Measurements from ENCODE around the gene MBD6.

MBD6 gene

GRCh38 chr12:57552835-57553313, 30.2 kb downstream of the MBD6 start:
- Histone ChIP-seq H3K4me3 (replicated peaks; ENCODE audit: insufficient read depth, low read length) (no peak overlapping the region), H3K27me3 (ENCODE audit: insufficient read depth, poor library complexity, severe bottlenecking) (peaks cover 14% of the 10 kb centered on the region), H3K27ac (replicated peaks) (no peak overlapping the region)
- DNase-seq (ENCODE audit: low read depth in 1 of 2, low spot score in 1 of 2), result no peak
- TF ChIP-seq GABPA (IDR thresholded peaks at IDR 0.05; ENCODE audit: low read depth), result no peak
- no peak for TF ChIP-seq SPI1 (IDR thresholded peaks at IDR 0.05; ENCODE audit: borderline replicate concordance, low read depth)
- no peak for TF ChIP-seq POLR2AphosphoS5 (IDR thresholded peaks at IDR 0.05; ENCODE audit: low read depth)
- no peak for TF ChIP-seq CTCF (IDR thresholded peaks at IDR 0.05; ENCODE audit: insufficient read depth, low read length)
- no peak for TF ChIP-seq REST (IDR thresholded peaks at IDR 0.05; ENCODE audit: insufficient replicate concordance, low read depth)

GRCh38 chr12:57553343-57554202, 30.9 kb downstream of the MBD6 start:
- Histone ChIP-seq H3K4me3 (replicated peaks; ENCODE audit: insufficient read depth, low read length) (no peak overlapping the region), H3K27ac (replicated peaks) (no peak overlapping the region), H3K27me3 (ENCODE audit: insufficient read depth, poor library complexity, severe bottlenecking) (peaks cover 14% of the 10 kb centered on the region)
- TF ChIP-seq REST (IDR thresholded peaks at IDR 0.05; ENCODE audit: insufficient replicate concordance, low read depth) (no peak), GABPA (IDR thresholded peaks at IDR 0.05; ENCODE audit: low read depth) (no peak), CTCF (IDR thresholded peaks at IDR 0.05; ENCODE audit: insufficient read depth, low read length) (no peak), SPI1 (IDR thresholded peaks at IDR 0.05; ENCODE audit: borderline replicate concordance, low read depth) (no peak), POLR2AphosphoS5 (IDR thresholded peaks at IDR 0.05; ENCODE audit: low read depth) (no peak)
- DNase-seq (ENCODE audit: low read depth in 1 of 2, low spot score in 1 of 2), result no peak

GRCh38 chr12:57554453-57554852, 31.8 kb downstream of the MBD6 start:
- Histone ChIP-seq H3K27me3 (ENCODE audit: insufficient read depth, poor library complexity, severe bottlenecking) (peaks cover 14% of the 10 kb centered on the region), H3K4me3 (replicated peaks; ENCODE audit: insufficient read depth, low read length) (no peak overlapping the region), H3K27ac (replicated peaks) (no peak overlapping the region)
- TF ChIP-seq REST (IDR thresholded peaks at IDR 0.05; ENCODE audit: insufficient replicate concordance, low read depth), result no peak
- TF ChIP-seq GABPA (IDR thresholded peaks at IDR 0.05; ENCODE audit: low read depth), result no peak
- no peak for TF ChIP-seq POLR2AphosphoS5 (IDR thresholded peaks at IDR 0.05; ENCODE audit: low read depth)
- no peak for TF ChIP-seq SPI1 (IDR thresholded peaks at IDR 0.05; ENCODE audit: borderline replicate concordance, low read depth)
- TF ChIP-seq CTCF (IDR thresholded peaks at IDR 0.05; ENCODE audit: insufficient read depth, low read length), result no peak
- no peak for DNase-seq (ENCODE audit: low read depth in 1 of 2, low spot score in 1 of 2)

Measured in HL-60 (cell line).